Activated CD8-positive, alpha-beta memory T cell treated with anti-CD3 and anti-CD28 coated beads for 24 hours (primary cell): ENCODE results near the gene MOGAT3.

Source experiments
- DNase-seq: peaks from one replicate; pipeline ENCODE4 v3.0.0-alpha.2; 2020

The MOGAT3 gene

GRCh38 chr7:101170617-101171441 is 30.0 kb downstream of the MOGAT3 start:
- DNase-seq, result no peak

GRCh38 chr7:101169838-101170551 is 30.8 kb downstream of the MOGAT3 start:
- DNase-seq, result peak; percentile 93

GRCh38 chr7:101169110-101169837 is 31.6 kb downstream of the MOGAT3 start:
- DNase-seq, result no peak

DNA sequence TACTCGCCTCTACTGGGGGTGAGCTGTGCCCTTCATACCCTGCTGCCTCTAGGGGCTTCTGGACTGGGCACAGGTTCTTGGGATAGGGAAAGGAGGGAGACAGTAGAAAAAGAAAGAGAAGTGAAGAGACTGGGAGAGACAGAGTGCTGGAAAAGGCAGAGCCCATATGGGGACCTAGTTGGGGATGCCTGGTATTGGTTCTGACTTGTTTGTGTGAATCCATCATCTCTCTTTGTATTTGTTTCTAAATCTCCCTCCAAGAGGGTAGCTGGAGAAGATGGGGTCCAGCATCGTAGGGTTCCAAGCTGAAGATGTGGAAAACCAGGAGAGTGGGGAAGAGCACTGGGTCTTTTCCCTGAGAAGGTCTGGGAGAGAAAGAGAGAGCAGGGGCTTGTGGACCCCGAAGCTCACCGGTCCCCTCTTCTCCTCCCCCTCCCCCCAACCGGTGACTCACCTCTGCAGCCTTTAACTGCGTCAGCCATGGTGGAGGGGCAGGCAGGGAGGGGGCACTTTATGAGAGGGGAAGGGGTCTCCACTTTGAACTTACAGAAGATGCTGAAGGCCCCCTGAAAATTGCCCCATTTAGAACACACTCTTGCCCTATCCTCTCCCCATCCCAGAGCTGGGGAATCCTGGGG is 32.3 kb downstream of the MOGAT3 start:
- peak; percentile 60 for DNase-seq

DNA sequence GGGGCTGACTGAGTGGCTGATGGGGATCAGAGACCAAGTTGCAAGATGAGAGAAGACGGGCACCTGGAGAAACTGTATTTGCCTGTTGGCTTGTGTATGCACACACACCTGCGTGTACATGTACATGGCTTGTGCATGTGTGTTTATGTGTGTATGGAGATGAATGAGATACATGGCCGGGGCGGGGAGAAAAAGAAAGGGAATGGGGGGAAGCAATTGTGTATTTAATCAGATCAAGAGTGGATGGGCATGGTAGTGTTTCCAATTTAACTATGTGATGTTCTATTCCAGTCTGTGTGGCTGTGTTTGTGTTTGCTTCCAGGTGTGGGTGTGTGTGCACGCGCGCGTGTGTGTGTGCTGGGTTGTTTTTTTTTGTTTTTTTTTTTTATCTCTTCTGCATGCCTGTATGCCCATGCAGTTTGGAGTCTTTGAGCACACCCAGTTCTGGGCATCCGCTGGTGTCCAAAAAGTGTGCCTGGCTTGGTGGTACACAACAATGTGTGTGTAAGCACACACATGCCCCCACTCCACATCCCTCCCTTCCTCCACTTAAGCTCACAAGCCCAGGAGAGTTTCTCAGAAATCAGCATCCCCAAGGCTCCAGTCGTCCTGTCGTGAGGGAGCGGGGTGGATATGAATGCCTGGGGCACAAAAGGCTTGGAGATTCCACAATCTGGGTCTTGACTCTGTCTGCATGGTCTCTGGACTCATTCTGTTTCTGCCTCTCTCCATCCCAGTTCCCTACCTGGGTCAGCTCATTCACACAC is 33.0 kb downstream of the MOGAT3 start:
- no peak for DNase-seq

DNA sequence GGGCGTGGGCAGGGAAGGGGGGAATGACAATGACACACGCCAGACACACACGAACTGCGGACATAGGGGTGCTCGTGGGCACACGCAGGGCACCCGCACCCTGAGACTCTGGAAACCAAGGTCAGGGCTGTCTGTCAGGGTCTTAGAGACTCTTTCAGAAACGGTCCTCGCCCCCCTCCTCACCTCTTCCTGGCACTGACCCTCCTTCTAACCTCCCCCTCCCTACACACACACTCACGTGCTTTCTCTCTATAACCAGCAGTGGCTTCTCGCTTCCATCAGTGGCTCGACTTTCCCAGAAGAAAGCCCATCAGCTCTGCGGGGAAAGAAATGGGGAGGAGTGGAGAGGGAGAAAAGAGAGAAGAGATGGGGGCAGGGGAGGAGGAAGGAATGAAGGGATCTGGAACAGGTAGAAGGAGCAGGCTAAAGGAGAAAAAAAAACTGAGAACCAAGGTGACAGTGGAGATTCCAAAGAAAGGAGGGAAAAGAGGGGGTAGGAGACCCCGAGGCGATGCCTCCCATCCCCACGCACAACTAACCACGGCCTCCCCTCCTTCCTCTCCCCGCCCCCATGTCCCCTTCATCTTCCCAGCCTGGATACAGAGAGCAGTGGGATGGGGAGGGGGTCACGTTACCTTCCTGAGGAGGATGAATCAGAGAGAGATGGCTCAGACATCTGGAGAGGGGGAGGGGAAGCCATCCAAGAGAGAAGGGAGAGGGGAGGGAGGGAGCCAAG is 33.8 kb downstream of the MOGAT3 start:
- no peak for DNase-seq

DNA sequence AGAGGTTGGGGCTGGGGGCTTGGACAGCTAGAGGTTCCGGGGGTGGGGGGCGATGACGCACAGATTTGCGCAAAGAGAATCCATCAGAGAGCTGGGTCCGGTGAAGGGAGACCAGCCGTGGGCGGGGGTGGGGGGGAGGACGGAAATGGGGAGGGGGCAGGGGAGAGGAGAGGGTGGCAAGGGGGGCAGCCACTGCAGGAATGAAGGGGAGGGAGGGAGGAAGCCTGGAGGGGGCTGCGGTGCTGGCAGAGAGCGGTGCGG is 34.3 kb downstream of the MOGAT3 start:
- DNase-seq, result no peak

- DNase-seq, result no peak
Measured at GRCh38 chr7:101165958-101166647, 34.7 kb downstream of the MOGAT3 start.

DNA sequence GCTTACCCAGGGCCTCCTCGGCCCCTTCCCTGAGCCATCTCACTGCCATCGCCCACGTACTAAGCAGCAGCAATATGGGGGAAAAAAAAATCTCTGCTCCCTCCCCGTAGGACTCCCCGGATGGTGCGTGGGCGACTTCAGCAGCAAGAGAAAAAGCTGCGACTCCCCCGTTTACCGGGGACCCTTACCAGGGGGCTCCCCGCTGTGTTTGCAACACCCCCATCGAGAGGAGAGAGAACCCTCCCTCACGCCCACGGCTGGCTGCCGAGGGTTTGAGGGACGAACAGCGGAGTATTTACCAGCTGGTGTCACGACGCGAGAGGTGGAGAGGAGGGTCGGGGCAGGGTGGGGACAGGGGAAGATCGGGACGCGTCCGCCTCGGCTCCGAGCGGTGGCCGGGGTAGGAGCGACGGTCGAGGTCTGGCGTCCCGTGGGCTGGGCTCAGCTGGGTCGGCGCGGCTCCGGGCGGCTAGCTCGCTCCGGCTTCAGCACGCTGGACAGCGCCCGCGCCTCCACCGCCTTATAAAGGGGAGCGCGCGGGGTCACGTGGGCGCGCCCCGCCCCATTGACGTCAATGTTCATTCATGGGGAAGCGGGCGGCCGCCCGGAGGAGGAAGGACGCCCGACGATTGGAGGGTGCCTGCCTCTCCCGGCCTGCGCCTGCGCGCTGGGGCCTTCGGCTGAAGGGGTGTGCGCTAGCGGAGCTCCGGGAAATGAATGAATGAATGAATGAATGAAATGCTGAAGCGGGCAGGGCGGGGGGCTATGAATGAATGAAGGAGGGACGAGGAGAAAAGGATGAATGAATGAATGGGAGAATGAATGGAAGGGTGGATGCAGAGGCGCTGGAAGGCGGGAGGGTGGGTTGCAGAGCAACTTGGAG is 35.5 kb downstream of the MOGAT3 start, which contains the start of gene VGF:
Gene VGF, minus strand, starts transcription at position 495 of the 883 bp plus-strand sequence. CDS start 726 bp downstream, outside the sequence.
- DNase-seq, result peak; percentile 96

GRCh38 chr7:101164071-101164840 is 36.6 kb downstream of the MOGAT3 start:
- DNase-seq, result no peak

DNA sequence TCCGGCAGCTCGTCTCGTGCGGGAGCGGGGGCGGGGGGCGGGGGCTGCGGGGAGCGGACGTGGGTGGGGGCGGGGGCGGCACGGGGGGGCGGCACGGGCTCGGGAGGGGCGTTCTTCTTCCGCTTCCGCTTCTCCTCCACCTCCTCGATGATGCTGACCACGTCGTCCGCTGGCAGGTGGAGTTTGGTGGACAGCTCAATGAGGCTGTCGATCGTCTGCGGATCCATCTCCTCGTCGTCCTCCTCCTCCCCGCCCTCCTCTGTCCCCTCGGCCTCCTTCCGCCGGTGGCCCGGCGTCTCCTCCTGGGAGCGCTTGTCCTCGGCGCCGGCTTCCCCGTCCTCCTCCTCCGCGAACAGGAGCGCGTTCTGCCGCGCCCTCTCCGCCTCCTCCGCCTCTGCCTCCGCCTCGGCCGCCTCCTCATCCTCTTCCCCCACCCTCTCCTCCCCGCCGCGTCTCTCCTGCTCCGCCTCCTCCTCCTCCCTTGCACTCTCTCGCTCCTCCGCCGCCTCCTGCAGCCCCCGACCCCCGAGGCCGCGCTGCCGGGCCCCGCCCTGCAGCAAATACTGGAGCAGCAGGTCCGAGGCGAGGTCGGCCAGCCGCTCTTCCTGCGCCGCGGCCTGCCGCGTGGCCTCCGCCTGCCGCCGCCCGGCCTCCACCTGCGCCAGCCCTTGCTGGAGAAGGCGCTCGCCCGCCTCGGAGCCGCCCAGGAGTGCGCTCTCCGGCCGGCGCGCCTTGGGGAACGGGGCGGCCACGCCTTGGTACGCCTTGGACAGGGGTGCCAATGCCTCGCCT is 37.4 kb downstream of the MOGAT3 start:
- no peak for DNase-seq

- DNase-seq, result no peak
Measured at GRCh38 chr7:101162551-101163278, 38.1 kb downstream of the MOGAT3 start.

- DNase-seq, result no peak
Measured at GRCh38 chr7:101161692-101162471, 39.0 kb downstream of the MOGAT3 start.

GRCh38 chr7:101160910-101161309 is 39.9 kb downstream of the MOGAT3 start:
- no peak for DNase-seq

GRCh38 chr7:101159696-101160674 is 40.9 kb downstream of the MOGAT3 start:
- no peak for DNase-seq
